Neural crest cell (in vitro differentiated cells): Measurements from ENCODE around the gene APOL1. TPM values are rescaled to one million over a fixed set of nuclear protein-coding genes. Genes with fewer than 3 reads are reported as not detected.

Source experiments
- DNase-seq: peaks from one replicate; pipeline ENCODE4 v3.0.0; 2021; ENCODE audit warnings: low read depth, mixed read lengths, low spot score
- H3K27ac Mint-ChIP-seq: one replicate; pipeline ENCODE4 v1.8.0; 2021; ENCODE audit warnings: mild to moderate bottlenecking, mixed read lengths; ENCODE audit not compliant: unreplicated experiment
- H3K27me3 Mint-ChIP-seq: 2 replicates; pipeline ENCODE4 v1.8.0; 2021; ENCODE audit warnings: low read depth, mild to moderate bottlenecking, mixed read lengths
- H3K36me3 Mint-ChIP-seq: 2 replicates; pipeline ENCODE4 v1.8.0; 2021; ENCODE audit warnings: low read depth, mild to moderate bottlenecking, mixed read lengths
- H3K4me1 Mint-ChIP-seq: 2 replicates; pipeline ENCODE4 v1.8.0; 2021; ENCODE audit warnings: mixed read lengths
- H3K4me3 Mint-ChIP-seq: one replicate; pipeline ENCODE4 v1.8.0; 2021; ENCODE audit warnings: mild to moderate bottlenecking, mixed read lengths
- H3K9me3 Mint-ChIP-seq: 2 replicates; pipeline ENCODE4 v1.8.0; 2021; ENCODE audit warnings: mixed read lengths
- CTCF ChIP-seq: fragments of 200-600 bp; sonication (generic); conservative IDR thresholded peaks from 2 replicates; pipeline ENCODE4 v1.5.0; 2021; ENCODE audit warnings: antibody characterized with exemption, mild to moderate bottlenecking
- microRNA-seq: library from miRNA; unstranded; fragments of <30 nt; microRNA quantifications from one replicate; pipeline ENCODE4, GENCODE V29; 2020
- total RNA-seq: library from RNA; stranded (reverse); gene quantifications from 2 replicates; pipeline ENCODE4 v1.2.1, GENCODE V29; 2021

Gene APOL1
- total RNA-seq, 1 donor from 2014 or later, result not detected

- Mint-ChIP-seq H3K4me3 (no peak overlapping the region), H3K27me3 (no peaks in the 10 kb centered on the region), H3K4me1 (no peaks in the 10 kb centered on the region), H3K27ac (no peak overlapping the region), H3K9me3 (no peaks in the 10 kb centered on the region), H3K36me3 (peaks cover 7% of the 10 kb centered on the region)
- no peak for DNase-seq
- TF ChIP-seq CTCF, result no peak
Measured at GRCh38 chr22:36311386-36312085, 58.6 kb downstream of the APOL1 start.

DNA sequence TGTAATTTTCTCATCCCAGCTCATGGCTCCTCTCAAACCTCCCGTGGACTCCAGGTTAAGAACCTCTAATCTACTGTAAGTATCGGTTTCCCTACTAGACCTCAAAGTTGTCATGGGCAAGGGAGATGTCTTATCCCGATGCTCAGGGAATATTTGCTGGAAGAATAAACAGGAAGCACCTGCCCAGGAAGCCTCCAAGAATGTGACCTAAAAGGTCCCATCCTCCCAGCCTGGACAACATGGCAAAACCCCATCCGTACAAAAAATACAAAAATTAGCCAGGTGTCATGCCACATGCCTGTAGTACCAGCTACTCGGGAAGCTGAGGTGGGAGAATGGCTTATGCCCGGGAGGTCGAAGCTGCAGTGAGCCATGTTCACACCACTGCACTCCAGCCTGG is 62.4 kb downstream of the APOL1 start:
- no peaks in the 10 kb centered on the region for H3K9me3 Mint-ChIP-seq
- DNase-seq, result no peak
- no peak for TF ChIP-seq CTCF
- H3K27ac Mint-ChIP-seq, result no peak overlapping the region
- no peaks in the 10 kb centered on the region for H3K27me3 Mint-ChIP-seq
- no peaks in the 10 kb centered on the region for H3K4me1 Mint-ChIP-seq
- peaks cover 7% of the 10 kb centered on the region for H3K36me3 Mint-ChIP-seq
- H3K4me3 Mint-ChIP-seq, result no peak overlapping the region

DNA sequence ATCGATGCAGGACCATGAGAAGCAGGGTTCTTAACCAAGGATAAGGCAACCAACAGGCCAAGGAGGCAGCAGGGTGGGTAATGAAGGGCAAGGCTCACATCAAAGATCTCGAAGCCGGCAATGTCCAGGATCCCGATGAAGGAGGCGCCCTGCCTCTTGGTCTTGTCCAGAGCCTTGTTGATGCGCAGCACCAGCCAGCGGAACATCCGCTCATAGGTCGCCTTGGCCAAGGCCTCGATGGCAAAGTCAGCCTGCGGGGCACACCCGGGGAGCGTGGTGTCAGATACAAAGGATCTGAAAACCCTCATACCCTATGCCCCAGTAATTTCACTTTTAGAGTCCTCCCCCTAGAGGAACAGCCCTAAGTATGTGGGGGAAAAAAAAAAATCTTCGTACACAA is 63.5 kb downstream of the APOL1 start:
- peaks cover 7% of the 10 kb centered on the region for H3K36me3 Mint-ChIP-seq
- TF ChIP-seq CTCF, result no peak
- H3K4me1 Mint-ChIP-seq, result no peaks in the 10 kb centered on the region
- DNase-seq, result no peak
- H3K27ac Mint-ChIP-seq, result no peak overlapping the region
- H3K9me3 Mint-ChIP-seq, result no peaks in the 10 kb centered on the region
- H3K27me3 Mint-ChIP-seq, result no peaks in the 10 kb centered on the region
- H3K4me3 Mint-ChIP-seq, result no peak overlapping the region

Small RNAs within 50 kb of the gene (microRNA-seq; reads per million reads assigned to microRNA genes)
- 1.8 reads per million for gene MIR6819

Other genes with a start within 250 kb of the APOL1 start
- 126 and 136 TPM in 2 replicates for gene RBFOX2, start 224.3 kb upstream of the APOL1 start, total RNA-seq
- not detected in 2 replicates for gene APOL3, start 92.4 kb upstream of the APOL1 start, total RNA-seq
- not detected in 2 replicates for gene APOL4, start 51.3 kb upstream of the APOL1 start, total RNA-seq
- gene APOL2, start 13.6 kb upstream of the APOL1 start, total RNA-seq, result 14.2 and 15.7 TPM in 2 replicates
- 160 and 171 TPM in 2 replicates for gene MYH9, start 134.8 kb downstream of the APOL1 start, total RNA-seq
- 77.9 and 78.0 TPM in 2 replicates for gene TXN2, start 228.5 kb downstream of the APOL1 start, total RNA-seq